Nephron progenitor cell (in vitro differentiated cells): ENCODE measurements around the gene SPOUT1.
"Not testable (repeated sequence)": the region's sequence is repeated elsewhere in the genome, so short reads cannot be mapped to it uniquely, and the experiment has no call there.

Source experiments
- DNase-seq: peaks from one replicate; pipeline ENCODE4 v3.0.0; 2021
- H3K27ac Mint-ChIP-seq: 2 replicates; pipeline ENCODE4 v1.8.0; 2021; ENCODE audit warnings: mild to moderate bottlenecking, moderate library complexity, mixed read lengths
- H3K27me3 Mint-ChIP-seq: 2 replicates; pipeline ENCODE4 v1.8.0; 2021; ENCODE audit warnings: mild to moderate bottlenecking, low read depth, mixed read lengths; ENCODE audit not compliant: poor library complexity
- H3K36me3 Mint-ChIP-seq: 2 replicates; pipeline ENCODE4 v1.8.0; 2021; ENCODE audit warnings: low read depth, mixed read lengths
- H3K4me1 Mint-ChIP-seq: 2 replicates; pipeline ENCODE4 v1.8.0; 2021; ENCODE audit warnings: mixed read lengths
- H3K4me3 Mint-ChIP-seq: 2 replicates; pipeline ENCODE4 v1.8.0; 2021; ENCODE audit warnings: mild to moderate bottlenecking, moderate library complexity, mixed read lengths
- H3K9me3 Mint-ChIP-seq: 2 replicates; pipeline ENCODE4 v1.8.0; 2021; ENCODE audit warnings: mild to moderate bottlenecking, moderate library complexity, mixed read lengths
- CTCF ChIP-seq: fragments of 200-600 bp; sonication (generic); IDR thresholded peaks from 2 replicates; pipeline ENCODE4 v1.5.0; 2021; ENCODE audit warnings: antibody characterized with exemption

The SPOUT1 gene

DNA sequence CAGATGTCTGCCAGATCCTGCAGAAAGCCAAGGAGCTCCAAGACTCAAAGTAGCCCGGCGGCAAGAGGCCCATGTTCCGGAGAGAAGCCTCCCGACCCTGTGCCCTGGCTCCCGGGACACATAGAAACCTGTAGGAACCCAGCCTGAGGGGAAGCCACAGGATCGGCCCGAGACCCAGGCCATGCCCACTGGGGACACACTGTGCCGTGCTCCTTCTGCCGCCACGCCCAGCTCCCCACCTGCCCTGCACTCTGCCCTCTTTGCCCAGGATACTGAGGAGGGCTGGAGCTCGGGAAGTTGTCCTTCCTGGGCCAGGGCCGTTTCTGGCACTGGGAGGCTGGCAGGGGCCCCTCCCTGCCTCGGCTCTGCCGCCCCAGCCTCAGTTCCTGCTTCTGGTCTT lies 21.8 kb downstream of the SPOUT1 start:
- Mint-ChIP-seq H3K4me1 (no peaks in the 10 kb centered on the region), H3K4me3 (no peak overlapping the region), H3K27ac (no peak overlapping the region), H3K36me3 (peaks cover 23% of the 10 kb centered on the region), H3K27me3 (no peaks in the 10 kb centered on the region), H3K9me3 (no peaks in the 10 kb centered on the region)
- TF ChIP-seq CTCF, result no peak
- DNase-seq, result no peak

DNA sequence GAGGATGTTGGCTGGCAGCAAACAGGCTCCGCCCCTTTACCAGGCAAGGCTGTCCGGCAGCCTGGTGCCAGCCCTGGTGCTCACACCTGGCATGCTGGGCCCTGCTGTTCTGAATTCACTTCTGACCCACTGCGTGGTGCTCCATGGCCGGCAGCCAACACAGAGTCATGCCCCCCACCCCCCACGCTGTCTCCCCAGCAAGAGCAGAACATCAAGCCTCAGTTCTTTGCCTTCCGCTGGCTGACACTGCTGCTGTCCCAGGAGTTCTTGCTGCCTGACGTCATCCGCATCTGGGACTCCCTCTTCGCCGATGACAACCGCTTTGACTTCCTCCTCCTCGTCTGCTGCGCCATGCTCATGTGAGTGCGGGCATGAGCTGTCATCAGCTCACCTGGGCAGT lies 23.9 kb downstream of the SPOUT1 start:
- no peak for DNase-seq
- no peaks in the 10 kb centered on the region for H3K27me3 Mint-ChIP-seq
- H3K4me3 Mint-ChIP-seq, result no peak overlapping the region
- TF ChIP-seq CTCF, result no peak
- no peak overlapping the region for H3K27ac Mint-ChIP-seq
- no peaks in the 10 kb centered on the region for H3K4me1 Mint-ChIP-seq
- H3K9me3 Mint-ChIP-seq, result no peaks in the 10 kb centered on the region
- peaks cover 37% of the 10 kb centered on the region for H3K36me3 Mint-ChIP-seq

- no peaks in the 10 kb centered on the region for H3K27me3 Mint-ChIP-seq
- DNase-seq, result no peak
- peaks cover 51% of the 10 kb centered on the region for H3K36me3 Mint-ChIP-seq
- H3K27ac Mint-ChIP-seq, result no peak overlapping the region
- H3K4me3 Mint-ChIP-seq, result no peak overlapping the region
- H3K4me1 Mint-ChIP-seq, result no peaks in the 10 kb centered on the region
- no peak for TF ChIP-seq CTCF
- no peaks in the 10 kb centered on the region for H3K9me3 Mint-ChIP-seq
These were observed 27.1 kb downstream of the SPOUT1 start for GRCh38 chr9:128802482-128802881.

DNA sequence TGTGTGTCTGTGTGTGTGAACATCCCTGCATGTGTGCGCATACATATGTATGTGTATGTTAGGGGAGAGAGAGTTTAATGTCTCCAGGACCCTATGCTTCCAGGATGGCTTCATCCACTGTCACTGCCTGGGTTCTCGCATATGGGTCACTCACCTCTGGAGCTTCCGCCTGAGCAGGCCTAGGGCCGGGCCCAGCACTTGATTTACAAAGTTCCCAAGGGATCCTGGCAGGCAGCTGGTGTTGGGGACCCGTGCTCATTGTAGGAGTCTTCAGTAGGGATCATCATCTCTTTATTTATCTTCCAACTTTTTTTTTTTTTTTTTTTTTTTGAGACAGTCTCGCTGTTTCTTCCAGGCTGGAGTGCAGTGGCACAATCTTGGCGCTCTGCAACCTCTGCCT lies 29.5 kb downstream of the SPOUT1 start:
- H3K4me1 Mint-ChIP-seq, result no peaks in the 10 kb centered on the region
- no peak for DNase-seq
- no peak overlapping the region for H3K4me3 Mint-ChIP-seq
- no peak overlapping the region for H3K27ac Mint-ChIP-seq
- peaks cover 52% of the 10 kb centered on the region for H3K36me3 Mint-ChIP-seq
- no peak for TF ChIP-seq CTCF
- H3K27me3 Mint-ChIP-seq, result no peaks in the 10 kb centered on the region
- H3K9me3 Mint-ChIP-seq, result no peaks in the 10 kb centered on the region

GRCh38 chr9:128798896-128799295 lies 30.7 kb downstream of the SPOUT1 start:
- Mint-ChIP-seq H3K27me3 (no peaks in the 10 kb centered on the region), H3K4me1 (no peaks in the 10 kb centered on the region), H3K9me3 (no peaks in the 10 kb centered on the region), H3K27ac (no peak overlapping the region), H3K4me3 (no peak overlapping the region), H3K36me3 (peaks cover 50% of the 10 kb centered on the region)
- no peak for TF ChIP-seq CTCF
- DNase-seq, result no peak

DNA sequence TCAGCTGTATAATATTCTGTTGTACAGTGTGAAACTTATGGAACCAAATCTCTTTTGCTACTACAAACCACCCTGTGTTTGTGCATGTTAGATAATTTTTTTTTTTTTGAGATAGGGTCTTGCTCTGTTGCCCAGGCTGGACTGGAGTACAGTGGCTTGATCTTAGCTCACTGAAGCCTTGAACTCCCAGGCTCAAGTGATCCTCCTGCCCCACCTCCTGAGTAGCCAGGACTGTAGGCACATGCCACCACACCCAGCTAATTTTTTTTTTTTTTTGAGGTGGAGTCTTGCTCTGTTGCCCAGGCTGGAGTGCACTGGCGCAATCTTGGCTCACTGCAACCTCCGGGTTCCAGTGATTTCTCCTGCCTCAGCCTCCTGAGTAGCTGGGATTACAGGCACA lies 34.6 kb downstream of the SPOUT1 start:
- H3K4me1 Mint-ChIP-seq, H3K4me3 Mint-ChIP-seq, DNase-seq, H3K9me3 Mint-ChIP-seq, H3K27ac Mint-ChIP-seq, H3K27me3 Mint-ChIP-seq: not testable (repeated sequence)
- peaks cover 37% of the 10 kb centered on the region for H3K36me3 Mint-ChIP-seq
